Hepatocyte (in vitro differentiated cells): ENCODE results near the gene C11orf54.

Source experiments
- CTCF ChIP-seq: fragments of 200-600 bp; sonication (generic); IDR thresholded peaks from 2 replicates; pipeline ENCODE4 v1.5.1; 2016; ENCODE audit warnings: antibody characterized with exemption, mild to moderate bottlenecking; ENCODE audit not compliant: poor library complexity
- EZH2 ChIP-seq: fragments of 200-600 bp; sonication (generic); IDR thresholded peaks from 2 replicates; pipeline ENCODE4 v1.6.1; 2016; ENCODE audit warnings: antibody characterized with exemption, mild to moderate bottlenecking, borderline replicate concordance
- EZH2phosphoT487 ChIP-seq: fragments of 200-600 bp; sonication (generic); IDR thresholded peaks from one replicate; pipeline ENCODE4 v1.6.1; 2018; ENCODE audit warnings: antibody characterized with exemption, mild to moderate bottlenecking, low read depth, moderate library complexity; ENCODE audit not compliant: unreplicated experiment, severe bottlenecking

DNA sequence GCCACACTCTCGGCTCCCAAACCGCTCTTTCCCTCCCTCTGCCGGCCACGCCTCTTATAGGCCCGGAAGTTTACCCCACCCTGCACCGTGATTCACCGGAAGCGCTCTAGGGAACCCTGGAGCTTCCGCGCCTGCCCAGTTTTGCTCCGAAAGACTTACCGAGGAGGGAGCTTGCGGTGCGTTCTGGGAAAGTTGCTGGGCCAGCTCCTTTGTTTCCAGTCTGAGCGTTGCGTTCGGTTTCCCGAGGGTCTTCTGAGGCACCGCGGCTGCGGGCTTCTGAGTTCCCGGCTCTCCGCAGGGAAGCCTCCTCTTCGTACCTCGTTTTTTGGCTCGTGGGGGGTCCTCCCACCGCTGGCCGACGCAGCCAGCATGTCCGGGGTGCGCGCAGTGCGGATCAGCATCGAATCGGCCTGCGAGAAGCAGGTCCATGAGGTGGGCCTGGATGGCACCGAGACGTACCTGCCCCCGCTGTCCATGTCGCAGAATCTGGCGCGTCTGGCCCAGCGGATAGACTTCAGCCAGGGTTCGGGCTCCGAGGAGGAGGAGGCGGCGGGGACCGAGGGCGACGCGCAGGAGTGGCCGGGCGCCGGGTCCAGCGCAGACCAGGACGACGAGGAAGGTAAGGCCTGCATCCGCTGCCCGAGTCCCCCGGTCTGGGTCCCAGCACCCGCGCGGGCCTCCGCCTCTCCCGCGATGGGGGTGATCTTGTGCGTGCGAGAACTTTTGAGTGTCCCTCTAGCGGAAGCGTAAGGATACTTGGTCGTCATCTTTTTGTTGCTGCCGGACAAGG lies 42.9 kb downstream of the C11orf54 start, which contains the start of gene MED17:
- TF ChIP-seq CTCF: peak; percentile 27
- no peak for TF ChIP-seq EZH2
- TF ChIP-seq EZH2phosphoT487: no peak
